Measurements from ENCODE around the gene OPRD1.
"Not testable (repeated sequence)": the region's sequence is repeated elsewhere in the genome, so short reads cannot be mapped to it uniquely, and the experiment has no call there.

Gene OPRD1

DNA sequence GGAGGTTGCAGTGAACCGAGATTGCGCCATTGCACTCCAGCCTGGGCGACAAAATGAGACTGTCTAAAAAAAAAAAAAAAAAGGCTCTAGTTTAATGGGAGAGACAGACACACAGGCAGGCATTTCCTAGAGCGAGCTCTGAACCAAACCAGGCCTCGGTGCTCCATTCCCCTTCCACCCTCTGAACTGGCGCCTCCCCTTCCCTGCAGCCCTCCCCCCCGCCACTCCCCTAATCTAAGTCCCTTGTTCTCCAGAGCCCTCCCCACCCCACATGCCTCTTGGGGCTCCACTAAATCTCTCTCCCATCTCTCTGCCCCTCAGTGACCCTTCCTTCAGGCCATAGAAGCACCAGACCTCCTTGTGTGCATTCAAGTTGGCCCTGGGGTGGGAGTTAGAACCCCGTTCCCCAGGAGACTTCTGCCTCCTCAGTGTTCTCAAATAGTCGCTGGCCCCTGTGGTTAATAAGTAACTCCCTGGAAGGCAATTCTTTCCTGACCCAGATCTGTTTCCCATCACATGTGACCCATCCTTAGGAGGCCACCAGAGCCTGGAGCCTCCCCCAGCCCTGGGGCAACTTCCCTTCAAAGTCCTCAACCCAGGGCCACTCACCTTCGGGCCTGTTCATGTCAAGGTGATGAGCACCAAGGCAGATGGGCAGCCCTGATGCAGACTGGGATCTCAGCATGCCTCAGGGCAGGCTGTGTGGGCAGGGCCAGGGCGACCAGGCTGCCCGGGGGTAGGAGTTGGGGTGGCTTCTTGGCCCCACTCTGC is 59.8 kb downstream of the OPRD1 start:
- no peak overlapping the region for H3K4me3 ChIP-seq (ENCODE audit: insufficient read depth, low read length, poor library complexity, severe bottlenecking)
- no peak for TF ChIP-seq EZH2phosphoT487 (conservative IDR thresholded peaks at IDR 0.05; ENCODE audit: low read length)
- no peak for TF ChIP-seq CTCF (IDR thresholded peaks at IDR 0.05; ENCODE audit: insufficient read depth, low read length, poor library complexity, severe bottlenecking)
- no peaks in the 10 kb centered on the region for H4K20me1 ChIP-seq (ENCODE audit: low read depth, low read length)
- H3F3A ChIP-seq (ENCODE audit: insufficient read depth), result no peaks in the 10 kb centered on the region
- no peak overlapping the region for H2AFZ ChIP-seq (ENCODE audit: low read depth, low read length, severe bottlenecking)
- H3K9me2 ChIP-seq (replicated peaks; ENCODE audit: insufficient read depth, low read length), result no peaks in the 10 kb centered on the region
- no peaks in the 10 kb centered on the region for H3K79me2 ChIP-seq (ENCODE audit: insufficient read depth, low read length)
- no peak overlapping the region for H3K4me2 ChIP-seq (ENCODE audit: low read depth, low read length, poor library complexity, severe bottlenecking)
- H3K36me3 ChIP-seq (ENCODE audit: low read length), result no peaks in the 10 kb centered on the region
- H3K27ac ChIP-seq (ENCODE audit: low read depth, low read length), result no peak overlapping the region
- no peak overlapping the region for H3K9ac ChIP-seq (ENCODE audit: low read length)
- H3K27me3 ChIP-seq (ENCODE audit: low read length), result no peaks in the 10 kb centered on the region
- H3K9me3 ChIP-seq (ENCODE audit: insufficient read depth, low read length), result no peaks in the 10 kb centered on the region

DNA sequence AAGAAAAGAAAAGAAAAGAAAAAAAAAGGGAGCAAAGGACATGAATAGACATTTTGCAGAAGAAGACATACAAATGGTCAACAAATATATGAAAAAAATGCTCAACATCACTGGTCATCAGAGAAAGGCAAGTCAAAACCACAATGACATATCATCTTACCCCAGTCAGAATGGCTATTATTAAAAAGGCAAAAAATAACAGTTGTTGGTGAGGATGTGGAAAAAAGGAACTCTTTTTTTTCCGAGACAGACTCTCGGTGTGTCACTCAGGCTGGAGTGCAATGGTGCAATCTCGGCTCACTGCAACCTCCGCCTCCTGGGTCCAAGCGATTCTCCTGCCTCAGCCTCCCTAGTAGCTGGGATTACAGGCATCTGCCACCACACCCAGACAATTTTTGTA is 63.2 kb downstream of the OPRD1 start:
- H3K27me3 ChIP-seq (ENCODE audit: low read length); H3K4me3 ChIP-seq (ENCODE audit: insufficient read depth, low read length, poor library complexity, severe bottlenecking): not testable (repeated sequence)

GRCh38 chr1:28877132-28877781 is 65.3 kb downstream of the OPRD1 start:
- Histone ChIP-seq H2AFZ (ENCODE audit: low read depth, low read length, severe bottlenecking) (no peak overlapping the region), H3K79me2 (ENCODE audit: insufficient read depth, low read length) (no peaks in the 10 kb centered on the region), H3K27ac (ENCODE audit: low read depth, low read length) (no peak overlapping the region), H3K9ac (ENCODE audit: low read length) (no peak overlapping the region), H3K4me3 (ENCODE audit: insufficient read depth, low read length, poor library complexity, severe bottlenecking) (no peak overlapping the region), H4K20me1 (ENCODE audit: low read depth, low read length) (no peaks in the 10 kb centered on the region), H3K9me3 (ENCODE audit: insufficient read depth, low read length) (no peaks in the 10 kb centered on the region), H3K9me2 (replicated peaks; ENCODE audit: insufficient read depth, low read length) (no peaks in the 10 kb centered on the region), H3K4me2 (ENCODE audit: low read depth, low read length, poor library complexity, severe bottlenecking) (no peak overlapping the region), H3K36me3 (ENCODE audit: low read length) (no peaks in the 10 kb centered on the region), H3F3A (ENCODE audit: insufficient read depth) (no peaks in the 10 kb centered on the region), H3K27me3 (ENCODE audit: low read length) (no peaks in the 10 kb centered on the region)
- TF ChIP-seq EZH2phosphoT487 (conservative IDR thresholded peaks at IDR 0.05; ENCODE audit: low read length) (no peak), CTCF (IDR thresholded peaks at IDR 0.05; ENCODE audit: insufficient read depth, low read length, poor library complexity, severe bottlenecking) (peak; percentile 78)

More for the DNA sequence above, 63.2 kb downstream of the OPRD1 start:
- not testable (repeated sequence) for H3K27ac ChIP-seq (ENCODE audit: low read depth, low read length); H3K36me3 ChIP-seq (ENCODE audit: low read length); H3K4me2 ChIP-seq (ENCODE audit: low read depth, low read length, poor library complexity, severe bottlenecking); H3K9ac ChIP-seq (ENCODE audit: low read length); H4K20me1 ChIP-seq (ENCODE audit: low read depth, low read length); H3K9me2 ChIP-seq (replicated peaks; ENCODE audit: insufficient read depth, low read length); H3K9me3 ChIP-seq (ENCODE audit: insufficient read depth, low read length); H3F3A ChIP-seq (ENCODE audit: insufficient read depth); H3K79me2 ChIP-seq (ENCODE audit: insufficient read depth, low read length); H2AFZ ChIP-seq (ENCODE audit: low read depth, low read length, severe bottlenecking)

DNA sequence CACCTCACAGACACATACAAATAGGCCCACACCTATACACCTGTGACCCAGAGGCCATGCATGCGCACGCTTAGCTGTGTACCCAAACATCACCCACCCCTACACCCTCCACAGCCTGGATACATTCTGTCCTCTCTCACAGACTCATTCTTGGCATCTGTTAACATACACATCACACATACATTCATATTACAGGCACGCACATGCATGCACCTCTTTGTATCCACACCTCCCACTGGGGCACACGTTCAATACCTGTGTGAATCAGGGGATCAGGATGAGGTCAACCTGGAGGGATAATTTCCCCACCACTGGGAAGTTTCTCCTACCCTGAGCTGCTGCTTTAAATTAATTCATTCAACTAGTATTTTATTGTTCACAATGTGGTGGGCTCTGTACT is 66.8 kb downstream of the OPRD1 start:
- no peaks in the 10 kb centered on the region for H3K79me2 ChIP-seq (ENCODE audit: insufficient read depth, low read length)
- H3K4me3 ChIP-seq (ENCODE audit: insufficient read depth, low read length, poor library complexity, severe bottlenecking), result no peak overlapping the region
- no peak overlapping the region for H3K4me2 ChIP-seq (ENCODE audit: low read depth, low read length, poor library complexity, severe bottlenecking)
- no peaks in the 10 kb centered on the region for H3F3A ChIP-seq (ENCODE audit: insufficient read depth)
- no peaks in the 10 kb centered on the region for H3K9me2 ChIP-seq (replicated peaks; ENCODE audit: insufficient read depth, low read length)
- no peaks in the 10 kb centered on the region for H3K27me3 ChIP-seq (ENCODE audit: low read length)
- H2AFZ ChIP-seq (ENCODE audit: low read depth, low read length, severe bottlenecking), result no peak overlapping the region
- H3K9me3 ChIP-seq (ENCODE audit: insufficient read depth, low read length), result no peaks in the 10 kb centered on the region
- no peaks in the 10 kb centered on the region for H3K36me3 ChIP-seq (ENCODE audit: low read length)
- TF ChIP-seq EZH2phosphoT487 (conservative IDR thresholded peaks at IDR 0.05; ENCODE audit: low read length), result no peak
- no peak overlapping the region for H3K9ac ChIP-seq (ENCODE audit: low read length)
- no peak overlapping the region for H3K27ac ChIP-seq (ENCODE audit: low read depth, low read length)
- no peaks in the 10 kb centered on the region for H4K20me1 ChIP-seq (ENCODE audit: low read depth, low read length)
